HG03575 (cell line): Measurements from ENCODE around the gene TFPI2.
"Not testable (repeated sequence)": the region's sequence is repeated elsewhere in the genome, so short reads cannot be mapped to it uniquely, and the experiment has no call there.

Source experiments
- ATAC-seq: cut with Tn5 transposase; IDR thresholded peaks from one replicate; pipeline ENCODE4 v1.9.1; 2021; ENCODE audit not compliant: unreplicated experiment, insufficient number of reproducible peaks, low FRiP score; ENCODE audit errors: extremely low read depth

The TFPI2 gene, protein sequence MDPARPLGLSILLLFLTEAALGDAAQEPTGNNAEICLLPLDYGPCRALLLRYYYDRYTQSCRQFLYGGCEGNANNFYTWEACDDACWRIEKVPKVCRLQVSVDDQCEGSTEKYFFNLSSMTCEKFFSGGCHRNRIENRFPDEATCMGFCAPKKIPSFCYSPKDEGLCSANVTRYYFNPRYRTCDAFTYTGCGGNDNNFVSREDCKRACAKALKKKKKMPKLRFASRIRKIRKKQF

DNA sequence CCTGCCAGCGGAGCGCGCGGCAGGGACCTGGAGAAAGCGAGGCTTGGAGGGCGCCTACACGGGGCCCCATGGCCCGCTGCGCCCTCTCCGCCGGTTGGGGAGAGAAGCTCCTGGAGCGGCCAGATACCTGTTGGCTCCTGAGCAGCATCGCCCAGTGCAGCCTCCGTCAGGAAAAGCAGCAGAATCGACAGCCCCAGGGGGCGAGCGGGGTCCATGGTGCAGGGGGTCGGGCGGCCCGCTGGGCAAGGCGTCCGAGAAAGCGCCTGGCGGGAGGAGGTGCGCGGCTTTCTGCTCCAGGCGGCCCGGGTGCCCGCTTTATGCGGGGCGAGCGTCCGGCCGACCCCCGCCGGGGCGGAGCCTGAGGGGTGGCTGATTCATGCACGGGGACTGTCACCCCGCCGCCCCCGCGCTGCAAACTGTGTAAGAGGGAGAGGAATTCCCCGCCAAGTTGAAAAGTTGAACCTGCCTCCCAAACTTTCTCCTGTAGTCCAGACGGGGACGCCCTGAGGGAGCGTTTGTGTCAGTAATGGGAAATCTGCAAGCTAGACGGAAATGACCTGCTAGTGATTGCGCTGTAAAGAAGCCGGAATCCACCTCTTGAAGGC, at the start of gene TFPI2:
TFPI2 (minus strand) TSS at position 290 of the 605 bp plus-strand sequence; CDS start at position 215, 75 bp downstream.
- no peak for ATAC-seq

DNA sequence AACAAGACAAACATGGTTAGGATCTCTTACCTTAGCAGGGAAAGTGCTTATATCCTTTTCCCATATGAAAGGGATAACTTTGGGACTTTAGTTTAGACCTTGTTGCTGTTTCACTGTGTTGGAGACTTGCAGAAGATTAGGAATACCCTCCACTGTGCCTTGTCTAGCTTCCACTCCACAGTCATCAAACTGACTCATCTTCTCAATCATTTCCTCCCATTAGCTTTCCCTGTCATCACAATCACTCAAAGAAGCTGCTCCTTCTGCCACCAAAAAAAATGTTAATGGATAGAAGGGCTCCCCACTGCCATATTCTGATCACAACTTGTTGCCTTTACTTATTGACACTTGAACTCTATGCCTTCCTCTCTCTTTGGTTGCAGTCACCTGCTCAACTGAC, 47.7 kb upstream of the TFPI2 start:
- no peak for ATAC-seq

DNA sequence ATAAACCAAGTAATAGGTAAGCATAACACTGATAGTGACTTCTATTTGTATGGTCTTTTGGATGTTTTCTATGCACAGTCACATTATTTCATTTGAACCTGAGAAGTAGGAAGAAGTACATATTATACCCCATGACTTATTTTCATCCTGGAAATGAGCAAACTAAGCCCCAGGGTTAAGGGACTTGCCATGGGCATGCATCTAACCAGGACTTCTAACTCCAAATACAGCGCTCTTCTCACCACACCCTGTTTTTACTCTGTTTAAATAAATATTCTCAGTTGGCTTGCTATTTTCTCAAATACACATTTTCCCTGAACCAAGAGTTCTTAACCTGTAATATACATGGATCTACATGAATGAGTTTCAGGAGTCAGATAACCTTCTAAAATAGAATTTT, 47.3 kb upstream of the TFPI2 start:
- ATAC-seq, result no peak

DNA sequence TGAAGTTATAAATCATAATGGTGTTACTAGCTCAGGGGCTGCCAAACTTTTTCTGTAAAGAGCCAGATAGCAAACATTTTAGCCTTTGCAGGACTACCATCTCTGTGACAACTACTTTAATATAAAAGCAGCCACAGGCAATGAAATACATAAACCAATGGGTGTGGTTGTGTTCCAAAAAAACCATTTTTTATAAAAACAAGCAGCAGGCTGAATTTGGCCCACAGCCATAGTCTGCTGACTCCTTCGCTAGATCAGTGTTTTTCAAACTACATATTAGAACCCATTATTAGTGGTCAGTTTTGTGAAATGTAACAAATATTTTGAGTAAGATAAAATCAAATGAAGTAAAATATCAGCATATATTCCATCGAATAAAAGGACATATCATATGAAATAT, 44.5 kb upstream of the TFPI2 start:
- no peak for ATAC-seq

DNA sequence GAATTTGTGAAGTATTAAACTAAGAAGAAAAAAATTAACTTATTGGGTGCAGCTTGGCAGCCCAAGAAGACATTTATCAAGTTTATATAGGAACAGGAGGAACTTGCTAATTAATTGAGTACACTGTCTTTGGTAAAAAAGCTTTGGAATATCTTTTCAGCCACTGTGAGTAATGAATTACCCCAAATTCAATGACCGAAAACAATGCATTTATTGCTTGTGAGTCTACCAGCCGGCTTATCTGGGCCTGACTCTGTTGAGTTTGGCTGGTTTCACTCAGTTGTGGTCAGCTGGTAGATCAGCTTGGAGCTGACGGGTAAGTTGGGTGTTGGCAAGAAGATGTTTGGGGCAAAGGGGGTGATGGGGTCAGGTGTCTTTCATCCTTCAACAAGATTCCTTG, 42.6 kb upstream of the TFPI2 start:
- ATAC-seq, result no peak

DNA sequence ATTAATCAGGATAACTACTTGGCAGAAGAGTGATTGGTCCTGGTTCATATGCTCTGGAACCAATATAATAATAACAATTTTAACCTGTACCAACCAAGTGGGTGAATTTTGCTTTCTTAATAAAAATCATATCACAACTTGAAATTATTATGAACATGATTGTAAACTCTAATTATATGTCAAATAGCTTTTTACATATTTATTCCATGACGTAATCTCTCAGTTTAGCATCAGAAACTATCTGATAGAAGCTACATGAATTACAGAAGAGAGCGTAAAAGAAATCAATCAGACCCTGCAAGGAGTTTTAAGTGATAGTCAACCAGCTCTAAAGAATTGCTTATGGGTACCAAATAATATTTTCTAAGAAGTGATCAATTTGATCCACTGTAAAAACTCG, 41.1 kb upstream of the TFPI2 start:
- no peak for ATAC-seq

DNA sequence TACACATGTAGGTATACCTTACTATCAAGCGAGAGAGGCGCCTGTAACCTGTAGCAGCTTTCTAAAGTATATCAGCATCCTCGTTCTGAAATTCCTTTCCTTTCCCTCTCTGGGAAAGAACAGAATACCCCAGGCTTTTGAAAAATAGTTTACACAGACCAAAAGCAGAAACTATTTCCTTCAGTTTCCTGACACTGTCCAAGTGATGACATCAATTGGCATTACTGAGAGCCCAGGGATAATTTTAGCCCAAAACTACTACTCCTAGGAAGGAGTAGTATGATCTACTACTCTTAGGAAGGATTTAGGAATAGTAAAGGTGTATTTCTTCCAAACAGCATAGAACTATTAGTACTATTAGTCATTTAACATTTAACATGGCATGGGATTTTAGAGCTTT, 37.0 kb upstream of the TFPI2 start:
- no peak for ATAC-seq

DNA sequence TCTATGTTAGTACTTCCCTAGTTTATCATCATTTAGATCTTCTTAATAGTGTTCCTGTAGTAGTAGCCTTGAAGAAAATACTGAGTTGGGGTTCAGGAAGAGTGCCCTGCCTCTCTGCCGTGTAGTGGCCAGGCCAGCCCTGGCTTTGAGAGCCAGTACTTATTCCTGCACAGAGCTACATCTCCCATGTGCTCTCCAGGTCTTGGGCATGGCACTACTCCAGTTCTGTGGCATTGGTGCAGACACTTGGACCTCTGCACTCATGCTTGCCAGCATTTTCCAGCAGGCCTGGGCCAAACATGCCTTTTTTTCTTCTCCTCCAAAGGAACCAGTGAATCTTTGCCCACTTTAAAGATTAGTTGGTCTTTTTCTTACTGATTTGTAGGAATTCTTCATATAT, 36.2 kb upstream of the TFPI2 start:
- ATAC-seq, result no peak

DNA sequence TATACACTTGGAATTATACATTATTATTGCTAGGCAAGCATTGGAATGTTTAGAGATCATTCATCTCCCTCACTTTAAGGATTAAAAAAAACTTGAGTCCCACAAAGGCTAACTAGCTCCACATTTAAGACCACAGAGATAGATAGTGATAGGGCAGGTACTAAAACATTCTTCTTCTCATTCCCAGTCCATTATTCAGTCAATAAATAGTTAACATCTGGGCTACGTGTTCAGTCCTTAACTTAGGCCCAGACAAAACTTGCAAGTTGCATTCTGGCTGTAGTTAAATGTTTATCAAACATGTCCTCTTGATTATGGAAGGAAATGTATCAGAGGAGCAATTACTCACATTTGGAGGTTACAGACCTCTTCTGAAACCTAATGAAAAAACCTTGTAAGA, 33.4 kb upstream of the TFPI2 start:
- ATAC-seq, result no peak

DNA sequence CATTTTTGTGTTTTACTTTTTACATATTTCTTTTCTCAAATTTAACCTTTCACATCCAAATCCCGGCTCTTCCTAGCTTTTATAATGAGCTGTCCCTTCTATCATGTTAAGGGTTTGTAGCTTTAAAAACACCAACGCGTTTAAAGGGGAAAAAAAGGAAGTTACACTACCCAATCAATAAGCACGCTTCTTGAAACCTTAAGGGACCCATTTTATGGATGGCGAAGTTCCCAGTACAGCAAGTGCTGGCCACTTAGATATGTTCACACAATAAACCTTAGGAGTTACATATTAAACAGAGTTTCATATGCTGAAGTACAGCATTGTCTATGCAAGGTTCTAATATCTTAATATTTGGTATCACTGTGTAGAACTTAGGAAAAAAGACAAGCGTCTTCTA, 32.7 kb upstream of the TFPI2 start:
- no peak for ATAC-seq

DNA sequence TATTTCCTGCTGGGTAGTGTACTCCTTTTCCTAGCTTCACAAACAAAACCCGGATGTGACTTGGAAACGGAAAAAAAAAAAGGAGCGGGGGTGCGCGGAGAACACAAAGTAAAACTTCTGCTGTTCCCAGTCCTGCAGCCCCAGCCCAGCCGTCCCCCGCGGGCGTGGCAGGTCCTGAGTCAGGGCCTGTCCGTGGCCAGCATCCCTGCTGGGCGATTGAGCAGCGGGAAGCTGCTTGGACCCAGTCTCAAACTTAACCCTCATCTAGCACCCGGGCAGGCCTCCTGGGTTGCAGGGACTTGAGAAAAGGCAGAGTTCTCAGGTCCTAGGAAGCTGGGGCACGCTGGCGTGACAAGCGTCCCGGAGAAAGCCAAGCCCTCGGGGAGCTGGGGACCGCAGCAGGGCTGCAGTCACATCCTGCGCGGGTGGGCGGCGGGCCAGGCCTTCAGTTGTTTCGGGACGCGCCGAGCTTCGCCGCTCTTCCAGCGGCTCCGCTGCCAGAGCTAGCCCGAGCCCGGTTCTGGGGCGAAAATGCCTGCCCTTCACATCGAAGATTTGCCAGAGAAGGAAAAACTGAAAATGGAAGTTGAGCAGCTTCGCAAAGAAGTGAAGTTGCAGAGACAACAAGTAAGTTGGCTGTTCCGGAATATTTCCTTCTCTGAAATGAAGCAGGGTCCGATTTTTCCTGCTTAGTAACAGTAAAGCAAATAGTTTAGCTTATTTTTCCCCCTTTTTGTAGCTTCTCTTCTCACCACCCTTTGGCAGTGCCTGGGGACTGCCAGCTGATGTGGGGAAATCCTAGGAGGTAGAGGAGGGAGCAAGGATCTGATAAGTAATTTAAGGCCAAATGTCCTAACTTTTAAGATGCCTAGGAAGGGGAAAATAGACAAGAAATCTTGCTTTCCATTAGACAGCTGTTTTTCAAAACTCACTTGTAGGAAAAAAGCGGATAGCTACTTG, 31.3 kb upstream of the TFPI2 start, which contains the start of gene GNG11:
GNG11 (plus strand) TSS at position 129 of the 960 bp plus-strand sequence; CDS start at position 532, 403 bp downstream.
- peak; percentile 74 for ATAC-seq

DNA sequence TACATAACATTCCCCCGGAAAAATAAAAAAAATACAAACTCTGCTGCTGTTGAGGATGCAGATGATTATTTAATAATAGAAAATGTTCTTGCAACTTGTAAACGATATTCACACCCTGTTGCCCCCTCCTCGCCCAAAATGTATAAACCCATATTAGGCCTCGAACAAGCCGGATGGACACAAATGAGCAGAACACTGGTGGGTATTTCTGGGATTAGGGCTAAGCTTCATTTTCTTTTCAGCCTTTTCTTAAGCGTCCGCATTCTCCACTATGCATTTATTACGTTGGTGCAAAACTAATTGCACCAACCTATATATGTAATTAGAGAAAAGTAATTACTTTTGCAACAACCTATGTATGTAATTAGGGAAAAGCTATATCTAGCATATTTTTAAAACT, 30.6 kb upstream of the TFPI2 start:
- ATAC-seq, result no peak

DNA sequence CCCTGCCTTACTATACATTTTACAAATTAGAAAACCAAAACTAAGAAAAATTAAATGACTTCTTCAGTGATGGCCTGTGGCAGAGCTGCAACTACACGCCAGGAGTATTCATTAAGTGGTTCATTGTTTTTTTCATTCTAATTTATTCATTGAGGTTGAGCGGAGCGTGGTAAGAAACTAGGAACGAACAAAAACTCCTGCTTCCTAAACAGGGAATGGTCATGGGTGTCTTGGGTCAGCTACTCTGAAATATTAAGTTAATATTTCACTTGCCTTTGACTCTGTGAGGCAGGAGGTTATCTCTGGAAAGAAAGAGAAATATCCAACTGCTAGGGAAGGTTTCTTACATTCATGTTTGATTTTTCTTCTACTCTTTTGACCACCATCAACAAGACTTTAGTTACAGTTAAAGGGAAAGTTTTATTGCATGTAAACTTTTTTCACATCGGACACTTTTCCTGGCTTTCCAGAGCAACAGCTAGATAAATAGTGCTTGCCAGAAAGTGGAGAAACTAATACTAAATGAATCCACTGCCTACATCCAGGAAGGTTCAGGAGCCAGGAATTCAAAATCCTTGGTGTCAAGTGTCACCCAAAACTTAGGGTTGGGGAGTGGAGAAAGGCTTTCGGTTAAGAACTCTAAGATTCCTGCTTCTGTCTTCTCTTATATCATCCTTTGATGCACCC, 30.1 kb upstream of the TFPI2 start:
- no peak for ATAC-seq

DNA sequence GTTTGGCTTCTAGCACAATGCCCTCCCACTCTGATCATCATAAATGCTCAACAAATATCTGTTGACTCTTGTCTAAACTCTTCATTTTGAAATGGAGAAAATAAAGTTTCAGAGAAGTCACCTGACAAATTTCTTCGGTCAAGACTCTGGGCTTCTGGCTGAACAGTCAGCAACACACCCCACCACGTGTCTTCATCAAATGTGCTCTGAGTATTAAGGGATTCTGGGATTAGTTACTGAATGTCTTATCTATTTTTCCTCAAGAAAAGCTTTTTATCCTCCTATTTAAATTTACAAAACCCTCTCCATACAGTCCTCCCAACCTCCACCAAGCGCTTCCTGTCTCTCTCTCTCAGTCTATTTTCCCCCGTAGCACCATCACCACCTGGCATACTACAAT, 25.8 kb upstream of the TFPI2 start:
- not testable (repeated sequence) for ATAC-seq

DNA sequence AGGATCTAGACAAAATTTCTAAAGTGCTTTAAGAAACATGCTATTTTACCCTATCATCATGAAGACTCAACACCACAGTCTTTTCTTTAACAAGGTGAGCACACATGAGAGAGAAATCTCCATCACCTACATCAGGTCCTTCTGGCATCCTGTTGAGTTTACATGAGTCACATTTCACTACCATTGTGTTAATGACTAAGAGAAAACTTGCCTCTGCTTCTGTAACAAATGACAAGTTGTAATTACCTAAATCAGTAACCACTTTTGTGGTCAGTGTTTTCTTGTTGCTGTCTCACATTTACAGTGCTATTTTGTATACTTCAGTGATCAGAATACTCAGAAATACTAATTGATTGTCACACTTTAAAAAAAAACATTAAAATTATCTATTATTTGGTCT, 25.3 kb upstream of the TFPI2 start:
- ATAC-seq, result not testable (repeated sequence)

DNA sequence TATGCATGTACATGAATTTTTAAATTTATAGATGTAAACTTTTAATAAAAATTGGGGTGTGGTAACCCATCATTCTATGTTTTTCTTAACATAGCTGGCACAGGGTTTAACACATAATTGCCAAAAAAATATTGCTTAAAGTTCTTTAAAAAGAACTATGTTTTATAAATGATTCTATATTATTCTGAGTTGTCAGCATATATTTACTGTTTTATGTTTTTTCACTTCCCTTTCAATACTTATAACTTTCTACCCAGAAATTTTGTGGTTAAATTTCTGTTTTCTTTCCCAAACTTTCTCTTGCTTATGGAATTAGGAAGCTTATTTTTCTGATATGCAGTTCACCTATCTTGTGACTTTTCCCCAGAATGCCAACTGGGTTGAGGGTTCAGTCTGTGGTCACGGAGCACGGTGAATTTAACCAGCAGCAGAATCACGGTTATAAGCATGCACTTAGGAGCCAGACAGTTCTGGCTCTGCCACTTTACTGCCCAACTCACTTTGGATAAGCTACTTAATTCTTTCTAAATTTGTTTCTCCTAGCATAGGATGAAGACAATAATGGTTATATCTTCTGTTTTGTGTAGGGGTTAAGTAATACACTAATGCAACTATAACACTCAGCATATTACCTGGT, 24.8 kb upstream of the TFPI2 start:
- not testable (repeated sequence) for ATAC-seq

DNA sequence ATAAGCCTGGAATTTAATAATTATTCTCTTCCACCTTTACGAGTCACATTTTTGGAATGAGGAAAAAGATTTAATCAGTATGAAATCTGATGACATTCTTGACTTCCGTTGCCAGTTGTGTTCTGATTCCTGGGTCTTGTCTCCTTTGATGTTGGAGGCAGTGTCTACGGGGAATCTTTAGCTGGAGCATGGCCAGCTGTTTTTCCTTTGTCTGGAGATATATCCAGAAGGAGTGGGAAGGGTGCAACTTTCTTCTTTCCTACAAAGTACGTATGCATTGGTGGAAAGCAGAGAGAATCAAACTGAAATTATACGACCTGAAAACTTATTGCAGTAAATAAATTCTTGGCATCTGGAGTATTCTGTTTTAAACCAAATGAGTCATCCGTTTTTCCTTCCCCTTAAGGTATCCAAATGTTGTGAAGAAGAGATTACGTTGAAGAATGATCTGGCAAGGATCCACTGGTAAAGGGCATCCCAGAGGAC, 24.1 kb upstream of the TFPI2 start:
- ATAC-seq, result no peak

DNA sequence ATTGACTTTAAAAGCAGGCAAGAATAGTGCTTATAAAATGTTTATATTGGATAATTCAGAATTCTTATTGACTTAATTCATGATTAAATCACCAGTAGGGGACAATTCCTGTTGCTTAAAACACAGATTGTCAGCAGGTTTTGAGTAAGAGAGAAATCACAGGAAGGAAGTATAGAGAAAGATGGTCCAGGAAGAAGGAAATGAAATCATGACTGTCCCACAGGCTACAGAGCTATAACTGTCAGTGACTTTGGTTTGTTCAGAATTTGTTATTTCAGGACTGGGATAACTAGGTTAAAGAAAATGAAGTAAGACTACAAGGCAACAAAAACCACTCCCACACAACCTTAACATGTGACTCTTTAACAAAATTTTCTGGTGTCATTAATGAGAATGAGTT, 22.6 kb upstream of the TFPI2 start:
- no peak for ATAC-seq

DNA sequence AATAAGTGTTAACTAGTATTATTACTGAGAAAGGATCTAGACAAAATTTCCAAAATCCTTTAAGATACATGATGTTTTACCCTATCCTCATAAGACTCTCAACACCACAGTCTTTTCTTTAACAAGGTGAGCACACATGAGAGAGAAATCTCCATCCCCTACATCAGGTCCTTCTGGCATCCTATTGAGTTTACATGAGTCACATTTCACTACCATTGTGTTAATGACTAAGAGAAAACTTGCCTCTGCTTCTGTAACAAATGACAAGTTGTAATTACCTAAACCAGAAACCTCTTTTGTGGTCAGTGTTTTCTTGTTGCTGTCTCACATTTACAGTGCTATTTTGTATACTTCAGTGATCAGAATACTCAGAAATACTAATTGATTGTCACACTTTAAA, 21.1 kb upstream of the TFPI2 start:
- ATAC-seq, result not testable (repeated sequence)
